H1 (cell line): ENCODE results near the gene NBAS. TPM values are rescaled to one million over a fixed set of nuclear protein-coding genes. Genes with fewer than 3 reads are reported as not detected.

ENCODE experiments used
- GABPA ChIP-seq: IDR thresholded peaks from 2 replicates; pipeline ENCODE4 v1.6.1; 2011; ENCODE audit warnings: mild to moderate bottlenecking, low read length, moderate library complexity, borderline replicate concordance; ENCODE audit not compliant: insufficient read depth
- SAP30 ChIP-seq: fragments of 300-600 bp; sonication (generic); IDR thresholded peaks from 2 replicates; pipeline ENCODE4 v1.7.1; 2012; ENCODE audit warnings: low read length, moderate library complexity, mild to moderate bottlenecking, inconsistent platforms; ENCODE audit not compliant: insufficient read depth, insufficient replicate concordance
- TCF12 ChIP-seq: IDR thresholded peaks from 2 replicates; pipeline ENCODE4 v1.6.1; 2011; ENCODE audit warnings: low read depth, mild to moderate bottlenecking, low read length
- polyA plus RNA-seq, 7 experiments: library from polyadenylated mRNA; depleted of rRNA in 3 of 7; stranded (reverse) in 5 of 7; unstranded in 2 of 7; fragments of >200 nt in 5 of 7; fragments of 200-250 nt in 2 of 7; gene quantifications; 1 replicate in 5 of 7; 2 replicates in 1 of 7; 4 replicates in 1 of 7; pipeline versions ENCODE4 v1.2.1 to v1.2.3, GENCODE V29; 2011 to 2013; ENCODE audit warnings: missing spikeins in 2 of 7, mixed read lengths in 2 of 7
- total RNA-seq: library from RNA; stranded (reverse); fragmentation: NEBNext Ultra II Directional; extraction: Animal tissue kit (Norgen Biotek cat#: 25700); gene quantifications from 2 replicates; pipeline ENCODE4 v1.2.1, GENCODE V29; 2021

Gene NBAS
- total and polyA plus RNA-seq, 2 of the 8 experiments (the other 6 are each of a cell fraction or from before 2014, with no cell fraction given): 19.6 to 34.8 TPM

DNA sequence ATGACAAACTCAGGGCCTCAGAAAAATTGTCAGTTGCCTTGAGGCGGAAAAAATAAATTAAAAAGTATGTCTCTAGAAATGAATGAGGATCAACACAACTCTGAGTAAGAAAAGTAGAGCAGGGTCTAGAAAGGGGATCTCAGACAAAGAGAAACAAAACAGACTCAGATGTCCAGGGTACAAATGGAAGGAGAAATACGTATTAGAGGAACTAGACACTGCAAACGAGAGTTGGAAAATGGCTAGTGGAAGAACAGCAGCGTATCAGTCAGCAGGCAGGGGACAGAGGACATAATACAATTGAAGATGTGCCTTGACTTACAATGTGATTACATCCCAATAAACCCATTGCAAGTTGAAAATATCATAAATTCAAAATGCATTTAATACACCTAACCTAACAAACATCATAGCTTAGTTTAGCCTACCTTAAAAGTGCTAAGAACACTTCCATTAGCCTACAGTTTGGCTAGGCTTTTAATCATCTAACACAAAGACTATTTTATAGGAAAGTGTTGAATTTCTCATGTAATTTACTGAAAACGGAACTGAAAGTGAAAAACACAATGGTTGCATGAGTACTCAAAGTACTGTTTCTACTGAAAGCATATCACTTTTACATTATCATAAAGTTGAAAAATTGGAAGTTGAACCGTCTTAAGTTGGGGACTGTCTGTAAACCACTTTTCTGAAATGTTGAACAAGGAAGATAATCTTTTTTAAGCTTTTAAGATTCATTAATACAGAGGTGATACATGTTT is 182.8 kb downstream of the NBAS start (continued):
- no peak for TF ChIP-seq SAP30
- no peak for TF ChIP-seq TCF12
- TF ChIP-seq GABPA: no peak
